Left renal pelvis (tissue), 4 donors: ENCODE measurements around the gene MAP7. TPM values are rescaled to one million over a fixed set of nuclear protein-coding genes. Genes with fewer than 3 reads are reported as not detected.

ENCODE experiments used
- DNase-seq, 4 donors: peaks; one replicate each; pipeline ENCODE4 v3.0.0-alpha.2; 2013; ENCODE audit warnings: low read depth in 4 of 4, low spot score in 3 of 4
- polyA plus RNA-seq, 4 donors: library from polyadenylated mRNA; unstranded; fragments of 120-200 nt; gene quantifications; one replicate each; pipeline ENCODE4 v1.2.1, GENCODE V29; 2013; ENCODE audit not compliant: insufficient read length in 4 of 4

Gene MAP7
- polyA plus RNA-seq, 4 donors = 0.94 to 36.3 (median 32.0) TPM

GRCh38 chr6:136345145-136345544 lies 205.1 kb downstream of the MAP7 start:
- DNase-seq = no peak

- DNase-seq = no peak
Observed at GRCh38 chr6:136344420-136344819, 205.8 kb downstream of the MAP7 start.

- no peak for DNase-seq
Observed at GRCh38 chr6:136343700-136344099, 206.5 kb downstream of the MAP7 start.

- no peak for DNase-seq
Observed at GRCh38 chr6:136343275-136343674, 206.9 kb downstream of the MAP7 start.

- no peak for DNase-seq
Observed at GRCh38 chr6:136341967-136342366, 208.3 kb downstream of the MAP7 start.

- DNase-seq = no peak
Observed at GRCh38 chr6:136341367-136341766, 208.9 kb downstream of the MAP7 start.

GRCh38 chr6:136338486-136338885 lies 211.7 kb downstream of the MAP7 start:
- DNase-seq = no peak

- no peak for DNase-seq
Observed at GRCh38 chr6:136337606-136338005, 212.6 kb downstream of the MAP7 start.

- no peak for DNase-seq
Observed at GRCh38 chr6:136337121-136337520, 213.1 kb downstream of the MAP7 start.

GRCh38 chr6:136335736-136336363 lies 214.4 kb downstream of the MAP7 start:
- DNase-seq = no peak

GRCh38 chr6:136334853-136335252 lies 215.4 kb downstream of the MAP7 start:
- DNase-seq = no peak

GRCh38 chr6:136334465-136334846 lies 215.8 kb downstream of the MAP7 start:
- DNase-seq = no peak

- DNase-seq = no peak
Observed at GRCh38 chr6:136333824-136334464, 216.3 kb downstream of the MAP7 start.

GRCh38 chr6:136331461-136331860 lies 218.8 kb downstream of the MAP7 start:
- DNase-seq = no peak

GRCh38 chr6:136330634-136331033 lies 219.6 kb downstream of the MAP7 start:
- no peak for DNase-seq

GRCh38 chr6:136326038-136326553 lies 224.1 kb downstream of the MAP7 start:
- no peak for DNase-seq

- DNase-seq = no peak
Observed at GRCh38 chr6:136324686-136325380, 225.4 kb downstream of the MAP7 start.

GRCh38 chr6:136323431-136324112 lies 226.7 kb downstream of the MAP7 start:
- no peak for DNase-seq

- no peak for DNase-seq
Observed at GRCh38 chr6:136319732-136320131, 230.5 kb downstream of the MAP7 start.

GRCh38 chr6:136318676-136319075 lies 231.5 kb downstream of the MAP7 start:
- DNase-seq = no peak

- no peak for DNase-seq
Observed at GRCh38 chr6:136317971-136318370, 232.3 kb downstream of the MAP7 start.
